Activated CD8-positive, alpha-beta T cell treated with anti-CD3 and anti-CD28 coated beads for 36 hours (primary cell): ENCODE results near the gene CSNK2B. TPM values are rescaled to one million over a fixed set of nuclear protein-coding genes. Genes with fewer than 3 reads are reported as not detected.

Experiments used
- ATAC-seq: fragments of 200-7000 bp; cut with Tn5 transposase; one replicate; pipeline ENCODE4 v1.10.0; 2021; ENCODE audit warnings: mild to moderate bottlenecking, moderate library complexity
- CTCF ChIA-PET: fragments of 350-600 bp; sonication (Branson Sonifier 250); formaldehyde crosslinking; loops from one replicate; lab custom pipeline; 2021; ENCODE audit warnings: antibody characterized with exemption; lab: Charles Lee
- POLR2A ChIA-PET: fragments of 350-600 bp; sonication (Branson Sonifier 250); formaldehyde crosslinking; loops from one replicate; lab custom pipeline; 2021; ENCODE audit warnings: antibody characterized with exemption; lab: Charles Lee
- DNase-seq: peaks from one replicate; pipeline ENCODE4 v3.0.0-alpha.2; 2020
- H3K27ac Mint-ChIP-seq: one replicate; pipeline ENCODE4 v1.8.0; 2021; ENCODE audit warnings: mild to moderate bottlenecking, mixed read lengths
- H3K27me3 Mint-ChIP-seq: one replicate; pipeline ENCODE4 v1.8.0; 2021; ENCODE audit warnings: mixed read lengths
- H3K36me3 Mint-ChIP-seq: one replicate; pipeline ENCODE4 v1.8.0; 2021; ENCODE audit warnings: low read depth, mixed read lengths
- H3K4me1 Mint-ChIP-seq: one replicate; pipeline ENCODE4 v1.8.0; 2021; ENCODE audit warnings: low read depth, mixed read lengths
- H3K4me3 Mint-ChIP-seq: one replicate; pipeline ENCODE4 v1.8.0; 2021; ENCODE audit warnings: mild to moderate bottlenecking, moderate library complexity, mixed read lengths
- H3K9me3 Mint-ChIP-seq: one replicate; pipeline ENCODE4 v1.8.0; 2021; ENCODE audit warnings: mixed read lengths
- intact Hi-C: fragments of 100-400 bp; cut with micrococcal nuclease; formaldehyde crosslinking; loops from one replicate; pipeline ENCODE4 v1.10.0; 2022
- total RNA-seq, 2 experiments: library from RNA; stranded (reverse); gene quantifications; one replicate each; pipeline ENCODE4 v1.2.3, GENCODE V29; 2021
- TF ChIP-seq, protein P1 (sequence below): fragments of 200-600 bp; IDR thresholded peaks from one replicate; pipeline ENCODE4 v1.8.0; 2022; ENCODE audit warnings: antibody characterized with exemption, mild to moderate bottlenecking

Gene CSNK2B
- total RNA-seq, 2 experiments from 2014 or later: 241 to 247 TPM

DNA sequence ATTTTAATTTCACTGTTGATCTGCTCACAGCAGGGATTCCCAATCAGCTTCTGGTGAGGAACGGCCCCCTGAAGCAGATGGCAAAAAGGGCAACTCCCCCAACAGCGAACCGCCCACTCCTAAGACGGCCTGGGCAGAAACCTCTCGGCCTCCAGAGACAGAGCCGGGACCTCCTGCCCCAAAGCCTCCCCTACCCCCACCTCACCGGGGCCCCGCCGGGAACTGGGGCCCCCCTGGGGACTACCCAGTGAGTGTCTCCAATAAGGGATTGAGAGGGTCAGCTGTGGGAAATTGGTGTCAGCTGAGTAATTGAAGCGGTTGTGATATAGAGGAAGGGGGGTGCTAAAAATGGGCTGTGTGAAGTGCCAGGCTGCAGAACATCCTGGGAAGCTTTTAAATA, 38.9 kb upstream of the CSNK2B start:
- H3K27me3 Mint-ChIP-seq: no peaks in the 10 kb centered on the region
- ChIA-PET POLR2A (interaction anchor here (0.6 to 11.4 kb wide), 5 partner anchors 13 to 180 kb away, joined by 3 to 235 read pairs (median 3); partner anchors contain the start of genes APOM, BAG6 and LSM2), CTCF (interaction anchor here (1.3 kb wide), 1 partner anchor 9 kb away, joined by 5 read pairs; no protein-coding TSS in a partner anchor)
- H3K9me3 Mint-ChIP-seq: no peaks in the 10 kb centered on the region
- H3K36me3 Mint-ChIP-seq: peaks cover 84% of the 10 kb centered on the region
- H3K4me3 Mint-ChIP-seq: no peak overlapping the region
- H3K4me1 Mint-ChIP-seq: peaks cover 23% of the 10 kb centered on the region
- intact Hi-C loops: no loop called here
- ATAC-seq: no peak
- TF ChIP-seq, protein P1, sequence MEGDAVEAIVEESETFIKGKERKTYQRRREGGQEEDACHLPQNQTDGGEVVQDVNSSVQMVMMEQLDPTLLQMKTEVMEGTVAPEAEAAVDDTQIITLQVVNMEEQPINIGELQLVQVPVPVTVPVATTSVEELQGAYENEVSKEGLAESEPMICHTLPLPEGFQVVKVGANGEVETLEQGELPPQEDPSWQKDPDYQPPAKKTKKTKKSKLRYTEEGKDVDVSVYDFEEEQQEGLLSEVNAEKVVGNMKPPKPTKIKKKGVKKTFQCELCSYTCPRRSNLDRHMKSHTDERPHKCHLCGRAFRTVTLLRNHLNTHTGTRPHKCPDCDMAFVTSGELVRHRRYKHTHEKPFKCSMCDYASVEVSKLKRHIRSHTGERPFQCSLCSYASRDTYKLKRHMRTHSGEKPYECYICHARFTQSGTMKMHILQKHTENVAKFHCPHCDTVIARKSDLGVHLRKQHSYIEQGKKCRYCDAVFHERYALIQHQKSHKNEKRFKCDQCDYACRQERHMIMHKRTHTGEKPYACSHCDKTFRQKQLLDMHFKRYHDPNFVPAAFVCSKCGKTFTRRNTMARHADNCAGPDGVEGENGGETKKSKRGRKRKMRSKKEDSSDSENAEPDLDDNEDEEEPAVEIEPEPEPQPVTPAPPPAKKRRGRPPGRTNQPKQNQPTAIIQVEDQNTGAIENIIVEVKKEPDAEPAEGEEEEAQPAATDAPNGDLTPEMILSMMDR: no peak
- DNase-seq: no peak
- H3K27ac Mint-ChIP-seq: no peak overlapping the region

DNA sequence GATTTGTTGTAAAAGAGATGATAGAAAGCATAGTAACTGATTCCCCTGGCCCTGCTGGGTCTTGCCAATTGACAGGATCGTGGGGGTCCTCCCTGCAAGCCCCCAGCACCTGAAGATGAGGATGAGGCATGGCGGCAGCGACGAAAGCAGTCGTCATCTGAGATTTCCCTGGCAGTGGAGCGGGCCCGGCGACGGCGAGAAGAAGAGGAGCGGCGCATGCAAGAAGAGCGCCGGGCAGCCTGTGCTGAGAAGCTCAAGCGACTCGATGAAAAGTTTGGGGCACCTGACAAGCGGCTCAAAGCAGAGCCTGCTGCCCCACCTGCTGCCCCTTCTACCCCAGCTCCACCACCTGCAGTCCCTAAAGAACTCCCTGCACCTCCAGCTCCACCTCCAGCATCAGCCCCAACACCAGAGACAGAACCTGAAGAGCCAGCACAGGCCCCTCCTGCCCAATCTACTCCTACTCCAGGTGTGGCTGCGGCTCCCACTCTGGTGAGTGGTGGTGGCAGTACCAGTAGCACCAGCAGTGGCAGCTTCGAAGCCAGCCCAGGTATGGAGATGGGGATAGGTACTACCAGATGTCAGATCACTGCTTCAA, 38.1 kb upstream of the CSNK2B start:
- POLR2A ChIA-PET: interaction anchor here (1.4 to 11.4 kb wide), 4 partner anchors 12 to 179 kb away, joined by 3 to 235 read pairs (median 11); partner anchors contain the start of genes BAG6 and LSM2
- intact Hi-C loops: no loop called here
- DNase-seq: no peak
- CTCF ChIA-PET: interaction anchor here (1.3 kb wide), 1 partner anchor 8 kb away, joined by 5 read pairs; no protein-coding TSS in a partner anchor
- no peak overlapping the region for H3K27ac Mint-ChIP-seq
- no peak overlapping the region for H3K4me3 Mint-ChIP-seq
- peaks cover 15% of the 10 kb centered on the region for H3K4me1 Mint-ChIP-seq
- no peaks in the 10 kb centered on the region for H3K9me3 Mint-ChIP-seq
- H3K27me3 Mint-ChIP-seq: no peaks in the 10 kb centered on the region
- TF ChIP-seq, protein P1: no peak
- H3K36me3 Mint-ChIP-seq: peaks cover 79% of the 10 kb centered on the region
- no peak for ATAC-seq

DNA sequence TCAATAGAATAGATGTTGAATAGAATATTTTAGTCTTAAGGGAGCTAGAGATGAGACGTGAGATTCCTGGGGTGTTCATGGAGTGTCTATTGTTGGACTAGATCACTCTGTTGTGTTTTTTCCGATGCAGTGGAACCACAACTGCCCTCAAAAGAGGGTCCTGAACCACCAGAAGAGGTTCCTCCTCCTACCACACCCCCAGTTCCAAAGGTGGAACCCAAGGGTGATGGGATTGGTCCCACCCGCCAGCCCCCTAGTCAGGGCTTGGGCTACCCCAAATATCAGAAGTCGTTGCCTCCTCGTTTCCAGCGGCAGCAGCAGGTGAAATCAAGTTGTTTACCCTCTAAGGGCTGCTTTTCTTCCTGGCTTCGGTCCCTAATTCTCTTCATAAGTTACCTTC, 36.9 kb upstream of the CSNK2B start:
- no peak for ATAC-seq
- H3K27me3 Mint-ChIP-seq: no peaks in the 10 kb centered on the region
- H3K9me3 Mint-ChIP-seq: no peaks in the 10 kb centered on the region
- ChIA-PET POLR2A (interaction anchor here (1.7 to 11.4 kb wide), 2 partner anchors 11 to 42 kb away, joined by 4 to 235 read pairs; no protein-coding TSS in a partner anchor), CTCF (no interaction called here)
- intact Hi-C loops: no loop called here
- H3K36me3 Mint-ChIP-seq: peaks cover 74% of the 10 kb centered on the region
- DNase-seq: no peak
- H3K4me3 Mint-ChIP-seq: no peak overlapping the region
- TF ChIP-seq, protein P1: no peak
- peak overlapping the region; percentile 27 for H3K27ac Mint-ChIP-seq
- H3K4me1 Mint-ChIP-seq: peaks cover 7% of the 10 kb centered on the region

- Mint-ChIP-seq H3K9me3 (no peaks in the 10 kb centered on the region), H3K27ac (no peak overlapping the region), H3K4me3 (no peak overlapping the region), H3K27me3 (no peaks in the 10 kb centered on the region), H3K36me3 (peaks cover 69% of the 10 kb centered on the region), H3K4me1 (peaks cover 2% of the 10 kb centered on the region)
- POLR2A ChIA-PET: interaction anchor here (0.6 to 11.4 kb wide), 8 partner anchors 9 to 244 kb away, joined by 3 to 235 read pairs (median 4); partner anchors contain the start of gene TNF
- intact Hi-C loops: no loop called here
- CTCF ChIA-PET: no interaction called here
- no peak for ATAC-seq
- TF ChIP-seq, protein P1: no peak
- no peak for DNase-seq
These were observed 35.5 kb upstream of the CSNK2B start for GRCh38 chr6:31630177-31630934.
